GM12864 (cell line): ENCODE measurements around the gene KIAA0040.

ENCODE experiments used
- DNase-seq: peaks from one replicate; pipeline ENCODE4 v3.0.0-alpha.2; 2011; ENCODE audit warnings: low read depth
- H3K4me3 ChIP-seq: 2 replicates; pipeline ENCODE4 v1.5.1; 2011; ENCODE audit warnings: mild to moderate bottlenecking, low read depth, low read length, control low read depth
- TF ChIP-seq, protein P1 (sequence below): IDR thresholded peaks from 2 replicates; pipeline ENCODE4 v1.5.1; 2011; ENCODE audit warnings: low read depth, mild to moderate bottlenecking, moderate library complexity, low read length, control low read depth, inconsistent platforms; ENCODE audit errors: missing control alignments

Gene KIAA0040

GRCh38 chr1:175154629-175155472, 37.7 kb downstream of the KIAA0040 start:
- no peak for DNase-seq
- TF ChIP-seq, protein P1, sequence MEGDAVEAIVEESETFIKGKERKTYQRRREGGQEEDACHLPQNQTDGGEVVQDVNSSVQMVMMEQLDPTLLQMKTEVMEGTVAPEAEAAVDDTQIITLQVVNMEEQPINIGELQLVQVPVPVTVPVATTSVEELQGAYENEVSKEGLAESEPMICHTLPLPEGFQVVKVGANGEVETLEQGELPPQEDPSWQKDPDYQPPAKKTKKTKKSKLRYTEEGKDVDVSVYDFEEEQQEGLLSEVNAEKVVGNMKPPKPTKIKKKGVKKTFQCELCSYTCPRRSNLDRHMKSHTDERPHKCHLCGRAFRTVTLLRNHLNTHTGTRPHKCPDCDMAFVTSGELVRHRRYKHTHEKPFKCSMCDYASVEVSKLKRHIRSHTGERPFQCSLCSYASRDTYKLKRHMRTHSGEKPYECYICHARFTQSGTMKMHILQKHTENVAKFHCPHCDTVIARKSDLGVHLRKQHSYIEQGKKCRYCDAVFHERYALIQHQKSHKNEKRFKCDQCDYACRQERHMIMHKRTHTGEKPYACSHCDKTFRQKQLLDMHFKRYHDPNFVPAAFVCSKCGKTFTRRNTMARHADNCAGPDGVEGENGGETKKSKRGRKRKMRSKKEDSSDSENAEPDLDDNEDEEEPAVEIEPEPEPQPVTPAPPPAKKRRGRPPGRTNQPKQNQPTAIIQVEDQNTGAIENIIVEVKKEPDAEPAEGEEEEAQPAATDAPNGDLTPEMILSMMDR: peak; percentile 83
- H3K4me3 ChIP-seq: no peak overlapping the region

DNA sequence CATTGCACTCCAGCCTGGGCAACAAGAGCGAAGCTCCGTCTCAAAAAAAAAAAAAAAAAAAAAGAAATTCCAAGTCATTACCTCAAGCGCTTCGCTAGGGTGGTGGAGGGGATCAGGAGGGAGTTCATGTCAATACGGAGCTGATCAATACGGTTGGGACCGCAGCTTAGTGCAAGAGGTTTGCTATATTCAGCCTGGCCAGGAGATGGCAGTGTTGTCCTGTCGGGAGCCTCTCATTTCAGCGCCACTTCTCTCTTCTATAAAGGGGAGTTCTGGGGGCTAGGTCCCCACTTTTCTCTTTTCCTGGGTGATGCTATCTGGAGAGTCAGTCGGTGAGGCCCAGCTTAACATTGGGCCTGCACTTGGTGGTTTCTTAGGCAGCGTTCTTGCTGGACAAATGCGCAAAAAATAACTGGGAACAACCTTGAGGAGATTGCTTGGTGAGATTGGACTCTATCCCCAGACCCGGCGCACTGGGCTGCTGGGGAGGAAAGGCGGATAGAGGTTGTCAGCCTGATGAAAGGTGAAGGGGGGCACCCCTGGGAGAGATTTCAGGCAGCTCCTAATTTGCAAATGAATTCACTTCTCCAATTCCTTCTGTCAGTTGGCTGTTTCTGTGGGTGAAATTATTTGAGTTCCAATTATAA, 40.4 kb downstream of the KIAA0040 start:
- no peak for DNase-seq
- TF ChIP-seq, protein P1: peak; percentile 93
- no peak overlapping the region for H3K4me3 ChIP-seq

DNA sequence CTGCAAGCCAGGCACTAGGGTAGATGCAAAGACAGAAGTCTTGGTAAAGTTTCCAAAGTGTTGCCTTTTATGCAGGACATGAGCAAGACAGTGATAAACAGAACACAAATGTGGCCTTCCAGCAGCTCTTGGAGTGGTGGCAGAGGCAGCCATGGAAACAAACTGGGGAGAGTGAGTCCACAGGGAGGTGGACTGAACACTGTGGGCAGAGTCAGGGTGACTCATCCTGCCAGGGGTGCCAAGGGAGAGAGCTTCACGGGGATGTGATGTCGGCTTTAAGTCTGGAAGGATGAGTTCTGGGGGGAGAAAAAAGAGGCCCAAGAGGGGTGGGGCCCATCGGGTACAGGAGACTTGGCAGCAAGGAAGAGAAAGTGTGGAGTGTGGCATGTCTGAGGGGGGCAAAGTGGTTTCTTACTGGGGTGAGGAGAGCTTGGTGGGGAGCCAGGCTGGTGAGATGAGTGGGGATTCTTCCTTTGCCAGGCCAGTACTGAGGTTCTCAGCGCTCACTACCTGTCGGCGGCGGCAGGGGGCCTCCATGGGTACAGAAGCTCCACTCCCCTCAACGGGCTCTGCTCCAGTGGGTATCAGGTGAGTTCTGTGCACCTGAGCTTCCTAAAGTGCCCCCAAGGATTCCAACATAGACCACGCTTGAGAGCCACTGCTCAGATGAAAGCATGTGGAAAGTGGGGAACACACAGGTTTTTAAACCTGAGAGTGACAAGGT, 41.8 kb downstream of the KIAA0040 start:
- no peak for DNase-seq
- no peak overlapping the region for H3K4me3 ChIP-seq
- TF ChIP-seq, protein P1: no peak

DNA sequence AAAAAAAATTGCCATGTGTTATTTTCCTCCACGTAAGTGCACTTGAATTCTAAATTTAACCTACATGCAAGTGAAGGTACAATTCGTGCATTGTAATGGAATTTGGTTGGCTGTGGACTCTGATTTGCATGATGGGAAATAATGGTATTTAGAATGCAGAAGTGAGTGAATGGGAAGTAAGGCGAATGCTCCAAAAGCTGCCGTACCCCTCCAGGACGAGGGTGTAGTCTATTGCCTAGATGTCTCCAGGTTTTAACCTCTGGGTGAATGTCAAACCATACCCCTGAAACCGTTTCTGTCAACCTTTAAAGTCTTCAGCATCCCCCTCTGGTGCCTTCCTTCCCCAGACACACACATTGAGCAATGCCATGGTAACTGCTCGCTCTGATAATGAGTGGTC, 44.5 kb downstream of the KIAA0040 start:
- H3K4me3 ChIP-seq: no peak overlapping the region
- DNase-seq: no peak
- TF ChIP-seq, protein P1: no peak

GRCh38 chr1:175147569-175147968, 45.0 kb downstream of the KIAA0040 start:
- TF ChIP-seq, protein P1: no peak
- H3K4me3 ChIP-seq: no peak overlapping the region
- DNase-seq: no peak

DNA sequence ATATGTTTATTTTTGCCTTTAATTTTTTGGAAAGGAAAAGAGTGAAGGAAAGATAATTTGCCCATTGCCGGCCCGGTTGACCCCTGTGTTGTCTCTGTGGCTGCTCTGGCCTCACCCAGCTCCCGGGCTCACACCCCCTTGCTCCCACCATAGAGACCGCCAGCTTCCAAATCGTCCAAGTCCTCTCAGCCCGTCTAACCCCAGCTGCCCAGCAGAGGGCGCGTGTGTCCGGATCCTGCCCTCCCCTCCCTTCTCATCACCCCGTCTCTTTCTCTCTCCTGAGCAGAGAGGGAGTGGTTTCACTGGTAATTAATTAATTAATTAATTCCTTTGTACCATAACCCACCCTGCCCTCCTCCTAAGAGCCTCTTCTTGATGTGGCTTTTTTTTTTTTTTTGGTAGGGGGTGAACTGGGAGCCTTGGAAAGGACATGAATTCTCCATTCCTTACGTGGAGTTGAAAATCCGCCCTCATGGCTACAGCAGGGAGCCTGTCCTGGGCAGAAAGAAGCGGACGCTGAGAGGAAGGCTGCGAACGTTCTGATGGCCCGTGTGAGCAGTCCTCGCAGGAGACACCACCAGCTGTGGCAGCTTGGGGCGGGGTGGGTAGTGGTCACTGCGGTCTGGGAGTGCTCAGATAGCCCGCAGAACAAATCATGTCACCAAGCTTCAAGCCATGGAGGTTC, 45.9 kb downstream of the KIAA0040 start:
- no peak overlapping the region for H3K4me3 ChIP-seq
- no peak for DNase-seq
- TF ChIP-seq, protein P1: peak; percentile 93
